Upper lobe of left lung (tissue), 4 donors: Measurements from ENCODE around the gene CPLANE1.

Source experiments
- CTCF ChIP-seq, 6 experiments: fragments of 450-650 bp in 4 of 6; fragments of 200-600 bp in 2 of 6; sonication (generic) in 2 of 6; IDR thresholded peaks; one replicate each; pipeline ENCODE4 v1.5.1; 2016 to 2019; ENCODE audit warnings: antibody characterized with exemption in 6 of 6
- POLR2A ChIP-seq, 4 donors: fragments of 450-650 bp; IDR thresholded peaks; one replicate each; pipeline ENCODE4 v1.5.1; 2016 to 2017; ENCODE audit warnings: antibody characterized with exemption in 4 of 4, mild to moderate bottlenecking in 2 of 4
- POLR2AphosphoS5 ChIP-seq, 2 donors: sonication (generic); formaldehyde crosslinking; IDR thresholded peaks; one replicate each; pipeline ENCODE4 v1.5.1; 2017; ENCODE audit warnings: antibody characterized with exemption in 2 of 2

GRCh38 chr5:37166197-37166596, 83.0 kb downstream of the CPLANE1 start:
- no peak for TF ChIP-seq CTCF (IDR thresholded peaks at IDR 0.05)
- TF ChIP-seq POLR2A (IDR thresholded peaks at IDR 0.05) = no peak
- TF ChIP-seq POLR2AphosphoS5 (IDR thresholded peaks at IDR 0.05) = no peak
